Gastroesophageal sphincter (tissue), 3 donors: ENCODE results near the gene GMPR2.

Experiments used
- POLR2A ChIP-seq, 2 donors: fragments of 450-650 bp; IDR thresholded peaks; one replicate each; pipeline ENCODE4 v1.6.1; 2017; ENCODE audit warnings: antibody characterized with exemption in 2 of 2, mild to moderate bottlenecking in 2 of 2, moderate library complexity in 1 of 2
- TF ChIP-seq, protein P1 (sequence below), 4 experiments: fragments of 200-600 bp in 2 of 4; fragments of 450-650 bp in 2 of 4; sonication (generic) in 1 of 4; IDR thresholded peaks; one replicate each; pipeline ENCODE4 v1.5.1; 2017 to 2019; ENCODE audit warnings: antibody characterized with exemption in 4 of 4, mild to moderate bottlenecking in 2 of 4, moderate library complexity in 2 of 4

DNA sequence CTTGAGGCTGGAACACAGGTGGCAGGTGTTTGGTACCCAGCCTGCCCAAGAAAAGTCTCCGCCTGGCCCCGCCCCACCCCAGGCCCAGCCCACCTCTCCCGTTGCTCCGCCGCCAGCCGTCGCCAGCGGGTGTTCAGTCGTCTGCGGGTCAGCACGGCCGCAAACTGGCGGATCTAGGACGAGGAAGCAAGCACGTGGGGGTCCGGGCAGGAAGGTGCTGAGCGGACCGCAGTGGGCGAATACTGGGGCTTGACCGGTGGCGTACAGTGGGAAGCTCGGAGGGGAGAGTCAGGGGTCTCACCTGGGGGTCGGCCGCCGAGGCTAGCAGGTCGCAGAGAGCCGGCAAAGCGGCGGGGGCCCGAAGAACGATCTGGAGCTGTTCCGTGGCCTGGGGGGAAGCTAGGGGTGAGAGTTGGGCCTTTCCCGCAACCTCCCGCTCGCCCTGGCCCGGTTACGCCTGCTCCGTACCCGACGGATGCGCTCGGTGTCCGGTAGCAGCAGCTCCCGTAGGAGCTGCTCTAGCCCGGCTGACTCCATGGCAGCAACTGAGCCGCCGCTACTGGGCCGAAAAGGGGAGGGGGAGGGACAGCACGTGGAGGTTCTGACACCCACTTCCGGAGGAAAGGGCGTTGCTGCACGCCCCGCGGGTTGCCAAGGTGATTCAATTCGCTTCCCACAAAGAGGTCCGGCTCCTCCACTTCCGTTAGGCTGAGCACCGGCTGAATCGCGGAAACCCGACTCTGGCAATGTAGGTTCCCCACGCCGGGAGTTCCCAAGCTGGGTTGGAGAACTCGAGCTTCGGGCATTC, 44.3 kb upstream of the GMPR2 start, which contains the start of gene IPO4:
- TF ChIP-seq, protein P1, sequence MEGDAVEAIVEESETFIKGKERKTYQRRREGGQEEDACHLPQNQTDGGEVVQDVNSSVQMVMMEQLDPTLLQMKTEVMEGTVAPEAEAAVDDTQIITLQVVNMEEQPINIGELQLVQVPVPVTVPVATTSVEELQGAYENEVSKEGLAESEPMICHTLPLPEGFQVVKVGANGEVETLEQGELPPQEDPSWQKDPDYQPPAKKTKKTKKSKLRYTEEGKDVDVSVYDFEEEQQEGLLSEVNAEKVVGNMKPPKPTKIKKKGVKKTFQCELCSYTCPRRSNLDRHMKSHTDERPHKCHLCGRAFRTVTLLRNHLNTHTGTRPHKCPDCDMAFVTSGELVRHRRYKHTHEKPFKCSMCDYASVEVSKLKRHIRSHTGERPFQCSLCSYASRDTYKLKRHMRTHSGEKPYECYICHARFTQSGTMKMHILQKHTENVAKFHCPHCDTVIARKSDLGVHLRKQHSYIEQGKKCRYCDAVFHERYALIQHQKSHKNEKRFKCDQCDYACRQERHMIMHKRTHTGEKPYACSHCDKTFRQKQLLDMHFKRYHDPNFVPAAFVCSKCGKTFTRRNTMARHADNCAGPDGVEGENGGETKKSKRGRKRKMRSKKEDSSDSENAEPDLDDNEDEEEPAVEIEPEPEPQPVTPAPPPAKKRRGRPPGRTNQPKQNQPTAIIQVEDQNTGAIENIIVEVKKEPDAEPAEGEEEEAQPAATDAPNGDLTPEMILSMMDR (IDR thresholded peaks at IDR 0.05) = no peak
- TF ChIP-seq POLR2A (IDR thresholded peaks at IDR 0.05) = peak; percentile 45 to 58
